Measurements from ENCODE around the gene TPX2.

Gene TPX2

GRCh38 chr20:31705598-31706597 lies 33.2 kb upstream of the TPX2 start:
- no peak for DNase-seq (ENCODE audit: low read depth in 2 of 2)

- no peak for DNase-seq (ENCODE audit: low read depth in 2 of 2)
These were observed 32.4 kb upstream of the TPX2 start for GRCh38 chr20:31706607-31707257.

GRCh38 chr20:31707258-31707615 lies 31.9 kb upstream of the TPX2 start:
- DNase-seq (ENCODE audit: low read depth in 2 of 2) = no peak

- DNase-seq (ENCODE audit: low read depth in 2 of 2) = no peak
These were observed 30.9 kb upstream of the TPX2 start for GRCh38 chr20:31707994-31708735.

- no peak for DNase-seq (ENCODE audit: low read depth in 2 of 2)
These were observed 30.2 kb upstream of the TPX2 start for GRCh38 chr20:31708736-31709534.

GRCh38 chr20:31709939-31710338 lies 29.2 kb upstream of the TPX2 start:
- DNase-seq (ENCODE audit: low read depth in 2 of 2) = no peak

- no peak for DNase-seq (ENCODE audit: low read depth in 2 of 2)
These were observed 28.5 kb upstream of the TPX2 start for GRCh38 chr20:31710423-31711108.

- no peak for DNase-seq (ENCODE audit: low read depth in 2 of 2)
These were observed 27.6 kb upstream of the TPX2 start for GRCh38 chr20:31711179-31712111.

GRCh38 chr20:31712112-31712553 lies 27.0 kb upstream of the TPX2 start:
- no peak for DNase-seq (ENCODE audit: low read depth in 2 of 2)

- no peak for DNase-seq (ENCODE audit: low read depth in 2 of 2)
These were observed 26.4 kb upstream of the TPX2 start for GRCh38 chr20:31712564-31713311.

- no peak for DNase-seq (ENCODE audit: low read depth in 2 of 2)
These were observed 25.5 kb upstream of the TPX2 start for GRCh38 chr20:31713312-31714273.

GRCh38 chr20:31715766-31716165 lies 23.3 kb upstream of the TPX2 start:
- no peak for DNase-seq (ENCODE audit: low read depth in 2 of 2)

GRCh38 chr20:31716351-31716750 lies 22.7 kb upstream of the TPX2 start:
- DNase-seq (ENCODE audit: low read depth in 2 of 2) = no peak

GRCh38 chr20:31716818-31717477 lies 22.1 kb upstream of the TPX2 start:
- DNase-seq (ENCODE audit: low read depth in 2 of 2) = no peak

- no peak for DNase-seq (ENCODE audit: low read depth in 2 of 2)
These were observed 21.4 kb upstream of the TPX2 start for GRCh38 chr20:31717478-31718201.

- no peak for DNase-seq (ENCODE audit: low read depth in 2 of 2)
These were observed 20.0 kb upstream of the TPX2 start for GRCh38 chr20:31718952-31719643.

Data from stimulated activated CD4-positive, alpha-beta T cell treated with anti-CD3 and anti-CD28 coated beads, Interleukin-4, amount 100 ng/mL, for 48 hours (primary cell).